MM.1S (cell line): ENCODE results near the gene FIGLA.

Source experiments
- DNase-seq: peaks from one replicate; pipeline ENCODE4 v3.0.0-alpha.2; 2015
- H2AFZ ChIP-seq: fragments of 300-600 bp; sonication (generic); 2 replicates; pipeline ENCODE4 v1.6.0; 2016; ENCODE audit warnings: antibody characterized with exemption, low read length
- H3F3A ChIP-seq: fragments of 300-600 bp; sonication (generic); 2 replicates; pipeline ENCODE4 v1.6.1; 2016; ENCODE audit warnings: mild to moderate bottlenecking, antibody characterized with exemption, low read length, moderate library complexity, mixed read lengths; ENCODE audit not compliant: insufficient read depth
- H3K27ac ChIP-seq: fragments of 300-600 bp; sonication (generic); 2 replicates; pipeline ENCODE4 v1.5.1; 2016; ENCODE audit warnings: mild to moderate bottlenecking, low read length
- H3K27me3 ChIP-seq: fragments of 300-600 bp; sonication (generic); replicated peaks from 2 replicates; pipeline ENCODE4 v1.6.0; 2016; ENCODE audit warnings: low read length; ENCODE audit not compliant: insufficient read depth
- H3K36me3 ChIP-seq: fragments of 300-600 bp; sonication (generic); replicated peaks from 2 replicates; pipeline ENCODE4 v1.6.1; 2016; ENCODE audit warnings: mild to moderate bottlenecking, low read length, mixed read lengths; ENCODE audit not compliant: insufficient read depth
- H3K4me1 ChIP-seq: fragments of 300-600 bp; sonication (generic); 2 replicates; pipeline ENCODE4 v1.6.1; 2016; ENCODE audit warnings: low read length, mixed read lengths
- H3K4me2 ChIP-seq: fragments of 300-600 bp; sonication (generic); 2 replicates; pipeline ENCODE4 v1.6.0; 2016; ENCODE audit warnings: low read depth, low read length
- H3K4me3 ChIP-seq: fragments of 300-600 bp; sonication (generic); 2 replicates; pipeline ENCODE4 v1.5.1; 2016; ENCODE audit warnings: low read length, mixed read lengths
- H3K79me2 ChIP-seq: fragments of 300-600 bp; sonication (generic); 2 replicates; pipeline ENCODE4 v1.6.1; 2016; ENCODE audit warnings: mixed run types, low read length, mixed read lengths
- H3K9ac ChIP-seq: fragments of 300-600 bp; sonication (generic); 2 replicates; pipeline ENCODE4 v1.6.1; 2016; ENCODE audit warnings: low read length, mixed read lengths
- H3K9me2 ChIP-seq: fragments of 300-600 bp; sonication (generic); replicated peaks from 2 replicates; pipeline ENCODE4 v1.6.1; 2016; ENCODE audit warnings: mild to moderate bottlenecking, low read length, mixed read lengths; ENCODE audit not compliant: insufficient read depth
- H3K9me3 ChIP-seq: fragments of 300-600 bp; sonication (generic); replicated peaks from 2 replicates; pipeline ENCODE4 v1.6.1; 2016; ENCODE audit warnings: mild to moderate bottlenecking, low read length, mixed read lengths; ENCODE audit not compliant: insufficient read depth
- H4K20me1 ChIP-seq: fragments of 300-600 bp; sonication (generic); 2 replicates; pipeline ENCODE4 v1.6.1; 2016; ENCODE audit warnings: mild to moderate bottlenecking, low read length, moderate library complexity, mixed read lengths; ENCODE audit not compliant: insufficient read depth
- CTCF ChIP-seq: fragments of 300-600 bp; sonication (generic); IDR thresholded peaks from 2 replicates; pipeline ENCODE4 v1.5.1; 2016; ENCODE audit warnings: antibody characterized with exemption, low read length, mixed read lengths
- EZH2 ChIP-seq: fragments of 300-600 bp; sonication (generic); optimal IDR thresholded peaks from 2 replicates; pipeline ENCODE3; 2017; ENCODE audit warnings: low read depth, mild to moderate bottlenecking, antibody characterized with exemption, low read length, mixed read lengths
- EZH2phosphoT487 ChIP-seq: fragments of 300-600 bp; sonication (generic); IDR thresholded peaks from 2 replicates; pipeline ENCODE4 v1.6.1; 2018; ENCODE audit warnings: antibody characterized with exemption, low read length

The FIGLA gene

GRCh38 chr2:70753902-70754301, 36.5 kb downstream of the FIGLA start:
- no peaks in the 10 kb centered on the region for H3K9me3 ChIP-seq
- H3K9ac ChIP-seq: no peak overlapping the region
- H3K4me1 ChIP-seq: no peaks in the 10 kb centered on the region
- H3F3A ChIP-seq: no peaks in the 10 kb centered on the region
- H3K4me2 ChIP-seq: no peak overlapping the region
- H3K4me3 ChIP-seq: no peak overlapping the region
- H3K36me3 ChIP-seq: no peaks in the 10 kb centered on the region
- TF ChIP-seq EZH2phosphoT487 (no peak), CTCF (no peak), EZH2 (no peak)
- no peak overlapping the region for H3K27ac ChIP-seq
- H3K9me2 ChIP-seq: no peaks in the 10 kb centered on the region
- 0 out of 2 replicates have a peak, but pooled peaks cover 4% of the 10 kb centered on the region for H3K79me2 ChIP-seq
- H2AFZ ChIP-seq: no peak overlapping the region
- no peak for DNase-seq
- no peaks in the 10 kb centered on the region for H4K20me1 ChIP-seq
- no peaks in the 10 kb centered on the region for H3K27me3 ChIP-seq

- Histone ChIP-seq H3K9me2 (no peaks in the 10 kb centered on the region), H3K9me3 (no peaks in the 10 kb centered on the region), H3K79me2 (0 out of 2 replicates have a peak, but pooled peaks cover 4% of the 10 kb centered on the region), H3K4me2 (no peak overlapping the region), H2AFZ (no peak overlapping the region), H3K4me1 (no peaks in the 10 kb centered on the region), H4K20me1 (no peaks in the 10 kb centered on the region), H3K9ac (no peak overlapping the region), H3K36me3 (no peaks in the 10 kb centered on the region), H3F3A (no peaks in the 10 kb centered on the region), H3K27me3 (no peaks in the 10 kb centered on the region), H3K4me3 (no peak overlapping the region), H3K27ac (no peak overlapping the region)
- TF ChIP-seq EZH2: no peak
- no peak for TF ChIP-seq EZH2phosphoT487
- no peak for TF ChIP-seq CTCF
- no peak for DNase-seq
Measured at GRCh38 chr2:70753031-70753430, 37.4 kb downstream of the FIGLA start.

GRCh38 chr2:70752396-70752795, 38.0 kb downstream of the FIGLA start:
- no peaks in the 10 kb centered on the region for H4K20me1 ChIP-seq
- no peak overlapping the region for H3K4me3 ChIP-seq
- H3F3A ChIP-seq: no peaks in the 10 kb centered on the region
- no peak overlapping the region for H2AFZ ChIP-seq
- DNase-seq: no peak
- TF ChIP-seq CTCF: no peak
- TF ChIP-seq EZH2: no peak
- no peak for TF ChIP-seq EZH2phosphoT487
- H3K36me3 ChIP-seq: no peaks in the 10 kb centered on the region
- H3K27ac ChIP-seq: no peak overlapping the region
- H3K4me2 ChIP-seq: no peak overlapping the region
- H3K9me3 ChIP-seq: no peaks in the 10 kb centered on the region
- H3K27me3 ChIP-seq: no peaks in the 10 kb centered on the region
- H3K4me1 ChIP-seq: no peaks in the 10 kb centered on the region
- H3K9ac ChIP-seq: no peak overlapping the region
- H3K79me2 ChIP-seq: 0 out of 2 replicates have a peak, but pooled peaks cover 4% of the 10 kb centered on the region
- H3K9me2 ChIP-seq: no peaks in the 10 kb centered on the region
